Karpas-422 (cell line): ENCODE data around the gene AKAP12. TPM values are rescaled to one million over a fixed set of nuclear protein-coding genes. Genes with fewer than 3 reads are reported as not detected.

Experiments
- DNase-seq: peaks from one replicate; pipeline ENCODE4 v3.0.0-alpha.2; 2015
- H2AFZ ChIP-seq: fragments of 200-600 bp; sonication (generic); 2 replicates; pipeline ENCODE4 v1.6.1; 2014; ENCODE audit warnings: antibody characterized with exemption, low read length, mixed read lengths
- H3K27ac ChIP-seq: fragments of 200-600 bp; sonication (generic); 2 replicates; pipeline ENCODE4 v1.5.1; 2014; ENCODE audit warnings: mild to moderate bottlenecking, low read length, moderate library complexity
- H3K27me3 ChIP-seq: fragments of 200-600 bp; sonication (generic); 2 replicates; pipeline ENCODE4 v1.6.1; 2014; ENCODE audit warnings: low read length, mixed read lengths
- H3K36me3 ChIP-seq: fragments of 200-600 bp; sonication (generic); 2 replicates; pipeline ENCODE4 v1.6.1; 2014; ENCODE audit warnings: low read length, mixed read lengths; ENCODE audit not compliant: insufficient read depth
- H3K4me1 ChIP-seq: fragments of 200-600 bp; sonication (generic); 2 replicates; pipeline ENCODE4 v1.6.1; 2014; ENCODE audit warnings: mild to moderate bottlenecking, low read length, mixed read lengths
- H3K4me2 ChIP-seq: fragments of 200-600 bp; sonication (generic); 2 replicates; pipeline ENCODE4 v1.6.1; 2014; ENCODE audit warnings: low read length, low read depth, mild to moderate bottlenecking; ENCODE audit not compliant: poor library complexity, severe bottlenecking
- H3K4me3 ChIP-seq: fragments of 200-600 bp; sonication (generic); 2 replicates; pipeline ENCODE4 v1.5.1; 2014; ENCODE audit warnings: mild to moderate bottlenecking, antibody characterized with exemption, low read length, mixed read lengths
- H3K79me2 ChIP-seq: fragments of 200-600 bp; sonication (generic); 2 replicates; pipeline ENCODE4 v1.6.1; 2014; ENCODE audit warnings: mild to moderate bottlenecking, low read length, mixed read lengths
- H3K9ac ChIP-seq: fragments of 200-600 bp; sonication (generic); 2 replicates; pipeline ENCODE4 v1.6.0; 2014; ENCODE audit warnings: low read length
- H3K9me2 ChIP-seq: fragments of 200-600 bp; sonication (generic), shearing (Covaris generic); replicated peaks from 2 replicates; pipeline ENCODE4 v1.6.0; 2014; ENCODE audit warnings: mild to moderate bottlenecking, low read length, moderate library complexity; ENCODE audit not compliant: insufficient read depth
- H3K9me3 ChIP-seq: fragments of 300-700, 200-600 bp; sonication (generic); 2 replicates; pipeline ENCODE4 v1.6.1; 2014; ENCODE audit warnings: low read length, mixed read lengths
- H4K20me1 ChIP-seq: fragments of 200-600 bp; sonication (generic); 2 replicates; pipeline ENCODE4 v1.6.1; 2014; ENCODE audit warnings: mild to moderate bottlenecking, antibody characterized with exemption, low read length, low read depth; ENCODE audit not compliant: insufficient read depth
- total RNA-seq: library from RNA; depleted of rRNA; stranded (reverse); fragments of >200 nt; shearing (Covaris generic); gene quantifications from 2 replicates; pipeline ENCODE4 v1.2.3, GENCODE V29; 2014; ENCODE audit warnings: low replicate concordance

Gene AKAP12
- total RNA-seq, 1 experiment from 2014 or later = not detected

DNA sequence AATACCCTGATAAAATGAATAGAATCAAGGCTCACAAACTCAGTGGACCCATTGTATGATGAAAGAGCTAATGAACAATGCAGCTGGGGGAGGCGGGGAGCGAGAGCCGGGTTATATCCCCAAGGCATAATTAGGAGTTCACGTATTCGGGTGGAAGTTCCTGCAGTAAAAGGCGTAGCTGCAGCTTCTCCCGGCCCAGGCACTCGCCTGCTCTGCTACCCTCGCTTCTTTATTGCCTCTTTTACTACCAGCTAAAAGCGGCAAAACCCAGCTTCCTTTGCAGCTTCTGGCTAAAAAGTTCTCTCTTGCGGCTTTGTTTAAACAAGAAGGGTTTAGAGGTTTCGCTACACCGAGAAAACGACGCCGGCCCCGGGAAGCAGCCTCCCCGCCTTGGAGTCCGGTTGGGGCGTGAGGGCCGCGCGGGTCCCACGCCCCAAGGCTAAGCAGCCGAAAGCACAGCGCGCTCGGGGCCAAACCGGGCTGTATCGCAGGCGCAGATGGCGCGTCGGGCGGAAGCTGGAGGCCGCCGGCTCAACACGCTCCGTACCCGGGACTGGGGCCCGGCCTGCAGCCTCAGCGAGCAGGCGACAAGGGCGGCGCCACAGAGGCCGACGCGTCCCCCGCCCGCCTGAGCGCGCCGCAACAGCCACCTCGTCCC, 150.0 kb downstream of the AKAP12 start:
- H3K79me2 ChIP-seq = peaks cover 83% of the 10 kb centered on the region
- H3K27ac ChIP-seq = peak overlapping the region; percentile 95
- H4K20me1 ChIP-seq = peaks cover 48% of the 10 kb centered on the region
- peak overlapping the region; percentile 98 for H3K4me3 ChIP-seq
- peak overlapping the region; percentile 96 for H3K4me2 ChIP-seq
- H3K36me3 ChIP-seq = peaks cover 29% of the 10 kb centered on the region; the same call in 1 of the 2 replicates
- H2AFZ ChIP-seq = peak overlapping the region; percentile 14
- no peaks in the 10 kb centered on the region for H3K9me3 ChIP-seq
- peak; percentile 76 for DNase-seq
- no peaks in the 10 kb centered on the region for H3K27me3 ChIP-seq
- no peaks in the 10 kb centered on the region for H3K9me2 ChIP-seq
- H3K4me1 ChIP-seq = peaks cover 37% of the 10 kb centered on the region
- H3K9ac ChIP-seq = peak overlapping the region; percentile 98

DNA sequence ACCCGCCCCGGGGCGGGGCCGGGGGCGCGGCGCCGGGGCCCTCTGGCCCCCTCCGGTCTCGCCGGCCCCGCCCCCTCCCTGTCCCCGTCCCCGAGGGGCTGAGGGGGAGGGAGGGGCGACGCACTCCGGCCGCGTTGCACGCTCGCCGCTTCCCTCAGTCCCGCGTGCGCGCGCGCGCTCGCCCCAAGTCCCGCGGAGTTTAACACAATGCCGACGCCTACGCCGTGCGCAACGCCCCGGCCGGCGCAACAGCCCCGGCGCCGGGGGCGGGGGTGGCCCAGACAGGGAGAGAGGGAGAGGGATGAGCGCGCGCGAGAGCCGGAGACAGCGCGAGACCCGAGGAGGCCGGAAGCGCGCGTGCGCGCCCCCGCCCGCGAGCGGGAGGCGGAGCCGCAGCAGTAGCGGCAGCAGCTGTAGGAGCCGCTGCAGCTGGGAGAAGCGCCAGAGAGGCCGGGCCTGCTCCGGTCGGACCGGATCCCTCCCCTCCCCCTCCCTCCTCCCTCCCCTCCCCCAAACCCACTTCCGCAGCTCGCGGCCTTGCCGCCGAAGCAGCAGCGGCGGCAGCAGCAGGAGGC, 150.6 kb downstream of the AKAP12 start:
- Histone ChIP-seq H3K4me1 (peaks cover 37% of the 10 kb centered on the region), H3K9ac (peak overlapping the region; percentile 99), H2AFZ (no peak overlapping the region), H3K36me3 (peaks cover 33% of the 10 kb centered on the region; the same call in 1 of the 2 replicates), H3K4me3 (peak overlapping the region; percentile 98), H3K27ac (peak overlapping the region; percentile 95), H3K79me2 (peaks cover 83% of the 10 kb centered on the region), H3K9me3 (no peaks in the 10 kb centered on the region), H3K9me2 (no peaks in the 10 kb centered on the region), H3K27me3 (no peaks in the 10 kb centered on the region), H3K4me2 (peak overlapping the region; percentile 84), H4K20me1 (peaks cover 54% of the 10 kb centered on the region)
- peak; percentile 99 for DNase-seq

DNA sequence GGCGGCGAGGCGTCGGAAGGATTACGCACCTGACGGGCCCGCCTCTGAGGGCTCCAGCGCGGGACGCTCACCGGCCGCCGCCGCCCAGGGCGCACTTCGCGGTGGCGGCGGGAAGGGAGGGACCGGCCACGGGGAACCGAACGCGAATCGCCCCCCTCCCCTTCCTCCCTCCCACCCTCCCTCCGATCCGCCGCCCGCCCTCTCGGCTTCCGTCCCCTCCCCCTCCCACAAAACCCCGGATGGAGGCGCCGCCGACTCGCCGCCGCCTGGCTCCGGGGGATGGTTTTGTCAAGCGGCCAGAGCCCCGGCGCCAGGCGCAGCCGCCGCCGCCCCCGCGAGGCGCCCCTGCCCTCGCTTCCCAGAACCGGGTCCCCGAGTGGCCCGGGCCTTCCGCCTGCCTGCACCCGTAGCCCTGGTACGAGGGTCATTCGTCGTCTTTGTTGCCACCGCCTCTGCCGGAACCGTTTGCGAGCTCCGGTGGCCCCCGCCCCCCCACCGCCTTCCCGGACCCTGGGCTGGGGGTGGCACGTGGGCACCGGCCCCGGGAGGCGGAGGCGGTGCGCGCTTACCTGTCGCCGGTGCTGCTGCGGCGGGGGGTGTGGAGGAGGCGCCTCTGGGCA, 151.2 kb downstream of the AKAP12 start:
- Histone ChIP-seq H3K36me3 (peaks cover 31% of the 10 kb centered on the region; the same call in 1 of the 2 replicates), H2AFZ (no peak overlapping the region), H4K20me1 (peaks cover 55% of the 10 kb centered on the region), H3K27me3 (no peaks in the 10 kb centered on the region), H3K9me3 (no peaks in the 10 kb centered on the region), H3K27ac (peak overlapping the region; percentile 95), H3K9me2 (no peaks in the 10 kb centered on the region), H3K79me2 (peaks cover 84% of the 10 kb centered on the region), H3K4me3 (peak overlapping the region; percentile 92), H3K4me1 (peaks cover 37% of the 10 kb centered on the region), H3K9ac (peak overlapping the region; percentile 99), H3K4me2 (peak overlapping the region; percentile 84)
- peak; percentile 89 for DNase-seq

- Histone ChIP-seq H4K20me1 (peaks cover 56% of the 10 kb centered on the region), H3K9me3 (no peaks in the 10 kb centered on the region), H3K4me3 (peak within 1 kb of the TSS; percentile 92), H3K4me1 (peaks cover 37% of the 10 kb centered on the region), H3K27me3 (no peaks in the 10 kb centered on the region), H2AFZ (no peak within 1 kb of the TSS), H3K4me2 (peak within 1 kb of the TSS; percentile 98), H3K27ac (peak within 1 kb of the TSS; percentile 95), H3K9ac (peak within 1 kb of the TSS; percentile 99), H3K36me3 (peaks cover 36% of the 10 kb centered on the region; the same call in 1 of the 2 replicates), H3K9me2 (no peaks in the 10 kb centered on the region), H3K79me2 (peaks cover 84% of the 10 kb centered on the region)
- peak; percentile 90 for DNase-seq
Observed at GRCh38 chr6:151391471-151392413, 152.0 kb downstream of the AKAP12 start, which contains the start of gene ZBTB2. ZBTB2 (minus strand) TSS chr6:151391559; CDS start chr6:151373637, 17,922 bp downstream.

DNA sequence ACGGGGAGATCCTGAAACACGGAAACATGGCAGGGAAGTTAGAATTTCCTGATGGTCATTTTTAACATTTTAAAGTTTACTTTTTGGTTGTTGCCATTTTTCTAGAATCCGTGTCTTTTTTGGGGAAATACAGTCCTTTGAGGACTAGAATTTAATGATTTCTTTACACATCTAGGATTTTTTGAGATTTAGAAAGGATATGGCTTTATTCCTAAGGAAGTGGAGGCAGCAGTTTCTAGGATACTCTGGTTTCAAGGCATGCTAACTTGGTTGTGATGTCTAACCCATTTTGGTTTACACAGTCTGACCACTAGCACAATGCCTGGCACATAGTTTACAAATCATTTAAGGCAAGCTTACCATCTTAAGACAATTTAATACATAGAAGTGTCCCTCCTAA, 152.7 kb downstream of the AKAP12 start:
- H3K9ac ChIP-seq = peak overlapping the region; percentile 99
- no peaks in the 10 kb centered on the region for H3K27me3 ChIP-seq
- peak overlapping the region; percentile 92 for H3K4me3 ChIP-seq
- H3K4me2 ChIP-seq = peak overlapping the region; percentile 98
- peaks cover 84% of the 10 kb centered on the region for H3K79me2 ChIP-seq
- no peaks in the 10 kb centered on the region for H3K9me2 ChIP-seq
- peak overlapping the region; percentile 78 for H3K27ac ChIP-seq
- H3K9me3 ChIP-seq = no peaks in the 10 kb centered on the region
- no peak for DNase-seq
- H3K36me3 ChIP-seq = peaks cover 31% of the 10 kb centered on the region; the same call in 1 of the 2 replicates
- H4K20me1 ChIP-seq = peaks cover 56% of the 10 kb centered on the region
- no peak overlapping the region for H2AFZ ChIP-seq
- peaks cover 37% of the 10 kb centered on the region for H3K4me1 ChIP-seq

DNA sequence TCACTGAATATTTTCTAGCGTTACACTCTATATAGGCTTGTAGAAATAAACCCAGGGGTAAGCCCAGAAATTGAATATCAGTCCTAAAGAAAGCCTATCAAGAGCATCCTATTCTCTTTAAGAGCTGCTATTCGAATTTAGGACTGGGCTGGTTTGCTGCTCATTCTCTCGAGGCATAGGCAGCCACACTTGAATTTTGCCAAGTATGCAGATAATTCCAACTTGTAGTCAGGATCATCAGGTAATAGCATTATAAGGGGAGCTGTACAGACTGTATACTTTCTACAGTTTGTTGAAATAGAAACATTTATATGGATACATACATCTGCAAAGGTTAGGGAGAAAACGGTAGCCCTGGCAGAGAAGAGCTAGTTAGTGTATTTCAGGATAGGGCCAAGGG, 153.6 kb downstream of the AKAP12 start:
- no peak for DNase-seq
- Histone ChIP-seq H4K20me1 (peaks cover 59% of the 10 kb centered on the region), H2AFZ (no peak overlapping the region), H3K4me2 (peak overlapping the region; percentile 98), H3K36me3 (peaks cover 26% of the 10 kb centered on the region; the same call in 1 of the 2 replicates), H3K9ac (peak overlapping the region; percentile 99), H3K9me3 (no peaks in the 10 kb centered on the region), H3K4me3 (peak overlapping the region; percentile 92), H3K9me2 (no peaks in the 10 kb centered on the region), H3K27ac (peak overlapping the region; percentile 78), H3K4me1 (peaks cover 32% of the 10 kb centered on the region), H3K79me2 (peaks cover 84% of the 10 kb centered on the region), H3K27me3 (no peaks in the 10 kb centered on the region)

- Histone ChIP-seq H3K79me2 (peaks cover 95% of the 10 kb centered on the region), H4K20me1 (peaks cover 52% of the 10 kb centered on the region), H3K4me1 (peaks cover 13% of the 10 kb centered on the region), H3K4me3 (no peak overlapping the region), H3K27ac (no peak overlapping the region), H3K4me2 (no peak overlapping the region), H3K9me3 (no peaks in the 10 kb centered on the region), H3K27me3 (no peaks in the 10 kb centered on the region), H3K9ac (no peak overlapping the region), H2AFZ (no peak overlapping the region), H3K36me3 (peaks cover 47% of the 10 kb centered on the region; the same call in 1 of the 2 replicates), H3K9me2 (no peaks in the 10 kb centered on the region)
- DNase-seq = no peak
Observed at GRCh38 chr6:151399679-151400078, 159.9 kb downstream of the AKAP12 start.
